WTC11 (cell line): ENCODE measurements around the gene PPP2R2C. TPM values are rescaled to one million over a fixed set of nuclear protein-coding genes. Genes with fewer than 3 reads are reported as not detected.

ENCODE experiments used
- ATAC-seq: fragments of 200-7000 bp; cut with Tn5 transposase; 2 replicates; pipeline ENCODE4 v1.10.0; 2021; ENCODE audit warnings: mild to moderate bottlenecking, moderate library complexity
- CTCF ChIA-PET: fragments of 300-600 bp; sonication (Branson Sonifier 250); formaldehyde crosslinking; loops from one replicate; lab custom pipeline; 2021; ENCODE audit warnings: antibody characterized with exemption; lab: Charles Lee
- POLR2A ChIA-PET: fragments of 350-600 bp; sonication (Branson Sonifier 250); formaldehyde crosslinking; loops from one replicate; lab custom pipeline; 2021; ENCODE audit warnings: antibody characterized with exemption; lab: Charles Lee
- DNase-seq: peaks from one replicate; pipeline ENCODE4 v3.0.0; 2021; ENCODE audit warnings: low spot score
- H3K27ac Mint-ChIP-seq: 2 replicates; pipeline ENCODE4 v1.8.0; 2021; ENCODE audit warnings: mixed read lengths
- H3K27me3 Mint-ChIP-seq: 2 replicates; pipeline ENCODE4 v1.8.0; 2021; ENCODE audit warnings: low read depth, mild to moderate bottlenecking, moderate library complexity, mixed read lengths
- H3K36me3 Mint-ChIP-seq: 2 replicates; pipeline ENCODE4 v1.8.0; 2021; ENCODE audit warnings: mixed read lengths
- H3K4me1 Mint-ChIP-seq: 2 replicates; pipeline ENCODE4 v1.8.0; 2022; ENCODE audit warnings: mixed read lengths
- H3K4me3 Mint-ChIP-seq: 2 replicates; pipeline ENCODE4 v1.8.0; 2021; ENCODE audit warnings: mild to moderate bottlenecking, moderate library complexity, mixed read lengths
- H3K9me3 Mint-ChIP-seq: 2 replicates; pipeline ENCODE4 v1.8.0; 2021; ENCODE audit warnings: mixed read lengths
- EMX1 ChIP-seq: fragments of 250-450 bp; sonication (Bioruptor Pico); IDR thresholded peaks from 2 replicates; pipeline ENCODE4 v1.8.0; 2021; ENCODE audit warnings: mild to moderate bottlenecking
- ETV6 ChIP-seq: sonication (generic); formaldehyde crosslinking; IDR thresholded peaks from 2 replicates; pipeline ENCODE4 v1.8.1; 2022; ENCODE audit warnings: mild to moderate bottlenecking, missing genetic modification reagents
- GABPB1 ChIP-seq: sonication (generic); formaldehyde crosslinking; IDR thresholded peaks from 2 replicates; pipeline ENCODE4 v1.8.1; 2023; ENCODE audit warnings: mild to moderate bottlenecking, missing genetic modification reagents
- GTF2I ChIP-seq: fragments of 250-450 bp; sonication (Bioruptor Pico); conservative IDR thresholded peaks from 2 replicates; pipeline ENCODE4 v1.4.0; 2021; ENCODE audit warnings: mild to moderate bottlenecking
- IRF2 ChIP-seq: sonication (generic); formaldehyde crosslinking; IDR thresholded peaks from 2 replicates; pipeline ENCODE4 v1.8.0; 2022; ENCODE audit warnings: low read depth, missing genetic modification reagents, borderline replicate concordance
- JAZF1 ChIP-seq: fragments of 250-450 bp; sonication (Bioruptor Pico); IDR thresholded peaks from 2 replicates; pipeline ENCODE4 v1.9.0; 2021; ENCODE audit warnings: moderate library complexity, mild to moderate bottlenecking, inconsistent platforms
- JUN ChIP-seq: sonication (generic); formaldehyde crosslinking; IDR thresholded peaks from 2 replicates; pipeline ENCODE4 v1.8.0; 2023; ENCODE audit warnings: mild to moderate bottlenecking, missing genetic modification reagents
- KAT7 ChIP-seq: sonication (generic); formaldehyde crosslinking; IDR thresholded peaks from 2 replicates; pipeline ENCODE4 v1.8.1; 2023; ENCODE audit warnings: missing genetic modification reagents, mild to moderate bottlenecking, borderline replicate concordance
- RELA ChIP-seq: sonication (generic); formaldehyde crosslinking; IDR thresholded peaks from 2 replicates; pipeline ENCODE4 v1.8.1; 2022; ENCODE audit warnings: missing genetic modification reagents, mild to moderate bottlenecking, borderline replicate concordance
- TEAD4 ChIP-seq: sonication (generic); formaldehyde crosslinking; IDR thresholded peaks from 2 replicates; pipeline ENCODE4 v1.8.0; 2022; ENCODE audit warnings: mild to moderate bottlenecking, missing genetic modification reagents
- ZNF416 ChIP-seq: fragments of 250-450 bp; sonication (Bioruptor Pico); IDR thresholded peaks from 2 replicates; pipeline ENCODE4 v1.9.0; 2021; ENCODE audit warnings: mild to moderate bottlenecking, inconsistent platforms
- total RNA-seq: library from RNA; stranded (reverse); gene quantifications from 3 replicates; pipeline ENCODE4 v1.2.3, GENCODE V29; 2021
- TF ChIP-seq, protein P1 (sequence below): sonication (generic); formaldehyde crosslinking; IDR thresholded peaks from 2 replicates; pipeline ENCODE4 v1.8.1; 2022; ENCODE audit warnings: mild to moderate bottlenecking, missing genetic modification reagents, moderate library complexity, borderline replicate concordance
- TF ChIP-seq, protein P2 (sequence below): sonication (generic); formaldehyde crosslinking; conservative IDR thresholded peaks from 2 replicates; pipeline ENCODE4 v1.8.1; 2023; ENCODE audit warnings: mild to moderate bottlenecking, low read depth, missing genetic modification reagents, moderate library complexity
- TF ChIP-seq, protein P3 (sequence below): sonication (generic); formaldehyde crosslinking; conservative IDR thresholded peaks from 2 replicates; pipeline ENCODE4 v1.8.1; 2022; ENCODE audit warnings: mild to moderate bottlenecking, missing genetic modification reagents
- TF ChIP-seq, protein P4 (sequence below): sonication (generic); formaldehyde crosslinking; IDR thresholded peaks from 2 replicates; pipeline ENCODE4 v1.8.1; 2023; ENCODE audit warnings: mild to moderate bottlenecking, missing genetic modification reagents, moderate library complexity
- TF ChIP-seq, protein P5 (sequence below): fragments of 250-450 bp; sonication (Bioruptor Pico); IDR thresholded peaks from 2 replicates; pipeline ENCODE4 v1.9.0; 2021; ENCODE audit warnings: mild to moderate bottlenecking, borderline replicate concordance
- TF ChIP-seq, protein P6 (sequence below): sonication (generic); formaldehyde crosslinking; IDR thresholded peaks from 2 replicates; pipeline ENCODE4 v1.8.1; 2022; ENCODE audit warnings: mild to moderate bottlenecking, moderate library complexity, missing genetic modification reagents
- TF ChIP-seq, protein P7 (sequence below): sonication (generic); formaldehyde crosslinking; IDR thresholded peaks from 2 replicates; pipeline ENCODE4 v1.8.1; 2023; ENCODE audit warnings: mild to moderate bottlenecking, missing genetic modification reagents, borderline replicate concordance

The PPP2R2C gene
- total RNA-seq, 1 experiment from 2014 or later: 11.5 TPM

DNA sequence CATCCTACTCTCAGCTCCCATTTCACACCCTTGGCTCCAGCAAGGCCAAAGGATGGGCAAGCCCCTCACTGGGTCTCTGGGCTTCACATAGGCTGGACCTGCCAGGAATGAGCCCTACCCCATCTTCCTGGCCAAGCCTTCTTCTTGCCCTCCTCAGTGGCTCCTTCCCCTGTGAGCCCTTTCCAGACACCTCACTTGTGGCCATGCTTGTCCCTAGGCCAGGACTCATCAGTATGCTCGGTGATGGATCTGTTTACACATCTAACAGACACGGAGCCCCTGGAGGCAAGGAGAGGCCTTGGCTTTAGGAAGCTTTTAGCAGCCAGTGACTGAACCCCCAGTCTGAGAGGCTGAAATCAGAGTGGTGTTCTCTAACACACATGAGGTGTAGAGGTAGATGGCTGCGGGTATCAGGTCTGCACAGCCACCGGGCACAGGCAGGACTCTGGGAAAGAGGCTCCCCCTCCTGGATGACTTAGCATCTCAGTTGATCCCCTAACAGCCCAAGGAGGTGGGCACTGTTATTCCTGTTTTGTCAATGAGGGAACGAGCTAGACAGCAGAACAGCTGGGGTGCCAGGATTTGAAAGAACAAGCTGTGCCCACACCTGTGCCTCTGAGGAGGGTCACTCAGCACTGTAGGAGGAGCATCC is 44.8 kb downstream of the PPP2R2C start:
- no peak for DNase-seq
- no peaks in the 10 kb centered on the region for H3K4me1 Mint-ChIP-seq
- POLR2A ChIA-PET: no interaction called here
- H3K27ac Mint-ChIP-seq: no peak overlapping the region
- ATAC-seq: peak; percentile 74
- H3K9me3 Mint-ChIP-seq: 0 out of 2 replicates have a peak, but pooled peaks cover 3% of the 10 kb centered on the region
- CTCF ChIA-PET: interaction anchor here (0.6 to 2.5 kb wide), 10 partner anchors 9 to 122 kb away, joined by 3 to 14 read pairs (median 5); no protein-coding TSS in a partner anchor
- TF ChIP-seq, protein P1, sequence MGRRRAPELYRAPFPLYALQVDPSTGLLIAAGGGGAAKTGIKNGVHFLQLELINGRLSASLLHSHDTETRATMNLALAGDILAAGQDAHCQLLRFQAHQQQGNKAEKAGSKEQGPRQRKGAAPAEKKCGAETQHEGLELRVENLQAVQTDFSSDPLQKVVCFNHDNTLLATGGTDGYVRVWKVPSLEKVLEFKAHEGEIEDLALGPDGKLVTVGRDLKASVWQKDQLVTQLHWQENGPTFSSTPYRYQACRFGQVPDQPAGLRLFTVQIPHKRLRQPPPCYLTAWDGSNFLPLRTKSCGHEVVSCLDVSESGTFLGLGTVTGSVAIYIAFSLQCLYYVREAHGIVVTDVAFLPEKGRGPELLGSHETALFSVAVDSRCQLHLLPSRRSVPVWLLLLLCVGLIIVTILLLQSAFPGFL (CRISPR knock-in tag): no peak
- TF ChIP-seq, protein P2, sequence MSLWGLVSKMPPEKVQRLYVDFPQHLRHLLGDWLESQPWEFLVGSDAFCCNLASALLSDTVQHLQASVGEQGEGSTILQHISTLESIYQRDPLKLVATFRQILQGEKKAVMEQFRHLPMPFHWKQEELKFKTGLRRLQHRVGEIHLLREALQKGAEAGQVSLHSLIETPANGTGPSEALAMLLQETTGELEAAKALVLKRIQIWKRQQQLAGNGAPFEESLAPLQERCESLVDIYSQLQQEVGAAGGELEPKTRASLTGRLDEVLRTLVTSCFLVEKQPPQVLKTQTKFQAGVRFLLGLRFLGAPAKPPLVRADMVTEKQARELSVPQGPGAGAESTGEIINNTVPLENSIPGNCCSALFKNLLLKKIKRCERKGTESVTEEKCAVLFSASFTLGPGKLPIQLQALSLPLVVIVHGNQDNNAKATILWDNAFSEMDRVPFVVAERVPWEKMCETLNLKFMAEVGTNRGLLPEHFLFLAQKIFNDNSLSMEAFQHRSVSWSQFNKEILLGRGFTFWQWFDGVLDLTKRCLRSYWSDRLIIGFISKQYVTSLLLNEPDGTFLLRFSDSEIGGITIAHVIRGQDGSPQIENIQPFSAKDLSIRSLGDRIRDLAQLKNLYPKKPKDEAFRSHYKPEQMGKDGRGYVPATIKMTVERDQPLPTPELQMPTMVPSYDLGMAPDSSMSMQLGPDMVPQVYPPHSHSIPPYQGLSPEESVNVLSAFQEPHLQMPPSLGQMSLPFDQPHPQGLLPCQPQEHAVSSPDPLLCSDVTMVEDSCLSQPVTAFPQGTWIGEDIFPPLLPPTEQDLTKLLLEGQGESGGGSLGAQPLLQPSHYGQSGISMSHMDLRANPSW (CRISPR knock-in tag): no peak
- TF ChIP-seq IRF2 (CRISPR knock-in tag): no peak
- TF ChIP-seq, protein P3, sequence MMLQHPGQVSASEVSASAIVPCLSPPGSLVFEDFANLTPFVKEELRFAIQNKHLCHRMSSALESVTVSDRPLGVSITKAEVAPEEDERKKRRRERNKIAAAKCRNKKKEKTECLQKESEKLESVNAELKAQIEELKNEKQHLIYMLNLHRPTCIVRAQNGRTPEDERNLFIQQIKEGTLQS: no peak
- no peak for TF ChIP-seq GTF2I (CRISPR knock-in tag)
- no peak for TF ChIP-seq ZNF416 (CRISPR knock-in tag)
- no peak for TF ChIP-seq ETV6 (CRISPR knock-in tag)
- TF ChIP-seq GABPB1 (CRISPR knock-in tag): no peak
- TF ChIP-seq JUN (CRISPR knock-in tag): no peak
- TF ChIP-seq TEAD4: no peak
- no peaks in the 10 kb centered on the region for H3K27me3 Mint-ChIP-seq
- no peaks in the 10 kb centered on the region for H3K36me3 Mint-ChIP-seq
- H3K4me3 Mint-ChIP-seq: no peak overlapping the region

DNA sequence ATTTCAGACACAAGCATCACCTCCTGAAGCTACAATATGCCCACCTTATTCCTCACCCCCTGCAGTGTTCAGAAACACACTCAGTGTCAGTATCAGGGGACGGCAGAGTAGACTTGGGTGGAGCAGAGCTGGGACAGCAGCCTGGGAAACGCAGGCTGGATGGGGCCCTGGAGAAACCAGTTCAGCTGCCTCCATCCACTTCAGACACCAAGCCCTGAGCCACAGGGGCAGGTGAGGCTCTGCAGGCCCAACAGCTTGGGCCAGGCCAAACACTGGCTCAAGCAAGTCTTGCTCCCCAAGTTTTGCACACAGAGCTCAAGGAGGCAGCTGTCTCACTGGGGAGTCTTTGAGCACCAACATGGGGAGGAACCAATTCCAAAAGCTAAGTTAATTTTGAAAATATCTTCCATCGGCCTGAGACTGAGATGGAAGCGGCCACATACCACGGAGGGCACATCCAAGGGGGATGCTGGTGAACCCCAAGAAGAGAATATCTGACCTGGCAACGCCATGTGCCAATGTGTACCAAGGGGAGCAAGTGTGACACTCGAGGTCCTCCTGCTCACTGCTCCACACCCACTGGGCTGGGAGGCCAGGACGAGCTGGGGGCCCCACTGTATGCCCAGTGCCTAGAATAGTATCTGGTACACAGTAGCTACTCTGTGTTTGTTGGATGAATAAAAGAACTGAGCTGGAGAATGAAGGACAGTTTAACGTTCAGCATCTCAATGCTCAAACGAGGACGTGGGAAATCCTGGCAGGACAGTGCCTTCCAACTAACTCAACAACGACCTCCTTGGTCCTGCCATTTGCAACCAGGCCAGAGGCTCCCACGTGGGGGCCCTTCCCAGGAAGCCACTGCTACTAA is 45.6 kb downstream of the PPP2R2C start:
- H3K27me3 Mint-ChIP-seq: no peaks in the 10 kb centered on the region
- H3K9me3 Mint-ChIP-seq: no peaks in the 10 kb centered on the region
- no peak overlapping the region for H3K4me3 Mint-ChIP-seq
- H3K36me3 Mint-ChIP-seq: no peaks in the 10 kb centered on the region
- DNase-seq: no peak
- H3K27ac Mint-ChIP-seq: no peak overlapping the region
- ChIA-PET CTCF (interaction anchor here (0.9 to 2.5 kb wide), 5 partner anchors 25 to 95 kb away, joined by 3 to 14 read pairs (median 7); no protein-coding TSS in a partner anchor), POLR2A (no interaction called here)
- no peaks in the 10 kb centered on the region for H3K4me1 Mint-ChIP-seq
- no peak for ATAC-seq
- TF ChIP-seq, protein P4, sequence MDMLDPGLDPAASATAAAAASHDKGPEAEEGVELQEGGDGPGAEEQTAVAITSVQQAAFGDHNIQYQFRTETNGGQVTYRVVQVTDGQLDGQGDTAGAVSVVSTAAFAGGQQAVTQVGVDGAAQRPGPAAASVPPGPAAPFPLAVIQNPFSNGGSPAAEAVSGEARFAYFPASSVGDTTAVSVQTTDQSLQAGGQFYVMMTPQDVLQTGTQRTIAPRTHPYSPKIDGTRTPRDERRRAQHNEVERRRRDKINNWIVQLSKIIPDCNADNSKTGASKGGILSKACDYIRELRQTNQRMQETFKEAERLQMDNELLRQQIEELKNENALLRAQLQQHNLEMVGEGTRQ (CRISPR knock-in tag): no peak
- TF ChIP-seq EMX1 (CRISPR knock-in tag): no peak
- no peak for TF ChIP-seq IRF2 (CRISPR knock-in tag)
- no peak for TF ChIP-seq JAZF1 (CRISPR knock-in tag)
- TF ChIP-seq KAT7 (CRISPR knock-in tag): no peak
- TF ChIP-seq, protein P5, sequence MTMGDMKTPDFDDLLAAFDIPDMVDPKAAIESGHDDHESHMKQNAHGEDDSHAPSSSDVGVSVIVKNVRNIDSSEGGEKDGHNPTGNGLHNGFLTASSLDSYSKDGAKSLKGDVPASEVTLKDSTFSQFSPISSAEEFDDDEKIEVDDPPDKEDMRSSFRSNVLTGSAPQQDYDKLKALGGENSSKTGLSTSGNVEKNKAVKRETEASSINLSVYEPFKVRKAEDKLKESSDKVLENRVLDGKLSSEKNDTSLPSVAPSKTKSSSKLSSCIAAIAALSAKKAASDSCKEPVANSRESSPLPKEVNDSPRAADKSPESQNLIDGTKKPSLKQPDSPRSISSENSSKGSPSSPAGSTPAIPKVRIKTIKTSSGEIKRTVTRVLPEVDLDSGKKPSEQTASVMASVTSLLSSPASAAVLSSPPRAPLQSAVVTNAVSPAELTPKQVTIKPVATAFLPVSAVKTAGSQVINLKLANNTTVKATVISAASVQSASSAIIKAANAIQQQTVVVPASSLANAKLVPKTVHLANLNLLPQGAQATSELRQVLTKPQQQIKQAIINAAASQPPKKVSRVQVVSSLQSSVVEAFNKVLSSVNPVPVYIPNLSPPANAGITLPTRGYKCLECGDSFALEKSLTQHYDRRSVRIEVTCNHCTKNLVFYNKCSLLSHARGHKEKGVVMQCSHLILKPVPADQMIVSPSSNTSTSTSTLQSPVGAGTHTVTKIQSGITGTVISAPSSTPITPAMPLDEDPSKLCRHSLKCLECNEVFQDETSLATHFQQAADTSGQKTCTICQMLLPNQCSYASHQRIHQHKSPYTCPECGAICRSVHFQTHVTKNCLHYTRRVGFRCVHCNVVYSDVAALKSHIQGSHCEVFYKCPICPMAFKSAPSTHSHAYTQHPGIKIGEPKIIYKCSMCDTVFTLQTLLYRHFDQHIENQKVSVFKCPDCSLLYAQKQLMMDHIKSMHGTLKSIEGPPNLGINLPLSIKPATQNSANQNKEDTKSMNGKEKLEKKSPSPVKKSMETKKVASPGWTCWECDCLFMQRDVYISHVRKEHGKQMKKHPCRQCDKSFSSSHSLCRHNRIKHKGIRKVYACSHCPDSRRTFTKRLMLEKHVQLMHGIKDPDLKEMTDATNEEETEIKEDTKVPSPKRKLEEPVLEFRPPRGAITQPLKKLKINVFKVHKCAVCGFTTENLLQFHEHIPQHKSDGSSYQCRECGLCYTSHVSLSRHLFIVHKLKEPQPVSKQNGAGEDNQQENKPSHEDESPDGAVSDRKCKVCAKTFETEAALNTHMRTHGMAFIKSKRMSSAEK (CRISPR knock-in tag): no peak
- TF ChIP-seq, protein P6, sequence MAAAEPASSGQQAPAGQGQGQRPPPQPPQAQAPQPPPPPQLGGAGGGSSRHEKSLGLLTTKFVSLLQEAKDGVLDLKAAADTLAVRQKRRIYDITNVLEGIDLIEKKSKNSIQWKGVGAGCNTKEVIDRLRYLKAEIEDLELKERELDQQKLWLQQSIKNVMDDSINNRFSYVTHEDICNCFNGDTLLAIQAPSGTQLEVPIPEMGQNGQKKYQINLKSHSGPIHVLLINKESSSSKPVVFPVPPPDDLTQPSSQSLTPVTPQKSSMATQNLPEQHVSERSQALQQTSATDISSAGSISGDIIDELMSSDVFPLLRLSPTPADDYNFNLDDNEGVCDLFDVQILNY: no peak
- TF ChIP-seq, protein P7, sequence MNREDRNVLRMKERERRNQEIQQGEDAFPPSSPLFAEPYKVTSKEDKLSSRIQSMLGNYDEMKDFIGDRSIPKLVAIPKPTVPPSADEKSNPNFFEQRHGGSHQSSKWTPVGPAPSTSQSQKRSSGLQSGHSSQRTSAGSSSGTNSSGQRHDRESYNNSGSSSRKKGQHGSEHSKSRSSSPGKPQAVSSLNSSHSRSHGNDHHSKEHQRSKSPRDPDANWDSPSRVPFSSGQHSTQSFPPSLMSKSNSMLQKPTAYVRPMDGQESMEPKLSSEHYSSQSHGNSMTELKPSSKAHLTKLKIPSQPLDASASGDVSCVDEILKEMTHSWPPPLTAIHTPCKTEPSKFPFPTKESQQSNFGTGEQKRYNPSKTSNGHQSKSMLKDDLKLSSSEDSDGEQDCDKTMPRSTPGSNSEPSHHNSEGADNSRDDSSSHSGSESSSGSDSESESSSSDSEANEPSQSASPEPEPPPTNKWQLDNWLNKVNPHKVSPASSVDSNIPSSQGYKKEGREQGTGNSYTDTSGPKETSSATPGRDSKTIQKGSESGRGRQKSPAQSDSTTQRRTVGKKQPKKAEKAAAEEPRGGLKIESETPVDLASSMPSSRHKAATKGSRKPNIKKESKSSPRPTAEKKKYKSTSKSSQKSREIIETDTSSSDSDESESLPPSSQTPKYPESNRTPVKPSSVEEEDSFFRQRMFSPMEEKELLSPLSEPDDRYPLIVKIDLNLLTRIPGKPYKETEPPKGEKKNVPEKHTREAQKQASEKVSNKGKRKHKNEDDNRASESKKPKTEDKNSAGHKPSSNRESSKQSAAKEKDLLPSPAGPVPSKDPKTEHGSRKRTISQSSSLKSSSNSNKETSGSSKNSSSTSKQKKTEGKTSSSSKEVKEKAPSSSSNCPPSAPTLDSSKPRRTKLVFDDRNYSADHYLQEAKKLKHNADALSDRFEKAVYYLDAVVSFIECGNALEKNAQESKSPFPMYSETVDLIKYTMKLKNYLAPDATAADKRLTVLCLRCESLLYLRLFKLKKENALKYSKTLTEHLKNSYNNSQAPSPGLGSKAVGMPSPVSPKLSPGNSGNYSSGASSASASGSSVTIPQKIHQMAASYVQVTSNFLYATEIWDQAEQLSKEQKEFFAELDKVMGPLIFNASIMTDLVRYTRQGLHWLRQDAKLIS (CRISPR knock-in tag): no peak
- TF ChIP-seq RELA (CRISPR knock-in tag): no peak
